ENCODE measurements around the gene ACTMAP.

- TF ChIP-seq EZH2phosphoT487 (IDR thresholded peaks at IDR 0.05; ENCODE audit: insufficient read depth, low read depth): no peak
- TF ChIP-seq EZH2 (IDR thresholded peaks at IDR 0.05; ENCODE audit: insufficient read depth, poor library complexity, severe bottlenecking): no peak
These were observed 35.6 kb downstream of the ACTMAP start for GRCh38 chr19:40714441-40715299.

Measured in GM23248 (cell line).